ENCODE measurements around the gene DOCK2.

- TF ChIP-seq, protein P1, sequence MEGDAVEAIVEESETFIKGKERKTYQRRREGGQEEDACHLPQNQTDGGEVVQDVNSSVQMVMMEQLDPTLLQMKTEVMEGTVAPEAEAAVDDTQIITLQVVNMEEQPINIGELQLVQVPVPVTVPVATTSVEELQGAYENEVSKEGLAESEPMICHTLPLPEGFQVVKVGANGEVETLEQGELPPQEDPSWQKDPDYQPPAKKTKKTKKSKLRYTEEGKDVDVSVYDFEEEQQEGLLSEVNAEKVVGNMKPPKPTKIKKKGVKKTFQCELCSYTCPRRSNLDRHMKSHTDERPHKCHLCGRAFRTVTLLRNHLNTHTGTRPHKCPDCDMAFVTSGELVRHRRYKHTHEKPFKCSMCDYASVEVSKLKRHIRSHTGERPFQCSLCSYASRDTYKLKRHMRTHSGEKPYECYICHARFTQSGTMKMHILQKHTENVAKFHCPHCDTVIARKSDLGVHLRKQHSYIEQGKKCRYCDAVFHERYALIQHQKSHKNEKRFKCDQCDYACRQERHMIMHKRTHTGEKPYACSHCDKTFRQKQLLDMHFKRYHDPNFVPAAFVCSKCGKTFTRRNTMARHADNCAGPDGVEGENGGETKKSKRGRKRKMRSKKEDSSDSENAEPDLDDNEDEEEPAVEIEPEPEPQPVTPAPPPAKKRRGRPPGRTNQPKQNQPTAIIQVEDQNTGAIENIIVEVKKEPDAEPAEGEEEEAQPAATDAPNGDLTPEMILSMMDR (IDR thresholded peaks at IDR 0.05): no peak
- no peak for TF ChIP-seq EZH2 (IDR thresholded peaks at IDR 0.05; ENCODE audit: borderline replicate concordance, insufficient read depth, low read depth, low read length, poor library complexity, severe bottlenecking)
Measured at GRCh38 chr5:170010595-170010994, 373.5 kb downstream of the DOCK2 start.
